Measurements from ENCODE around the gene MADD.

Gene MADD

DNA sequence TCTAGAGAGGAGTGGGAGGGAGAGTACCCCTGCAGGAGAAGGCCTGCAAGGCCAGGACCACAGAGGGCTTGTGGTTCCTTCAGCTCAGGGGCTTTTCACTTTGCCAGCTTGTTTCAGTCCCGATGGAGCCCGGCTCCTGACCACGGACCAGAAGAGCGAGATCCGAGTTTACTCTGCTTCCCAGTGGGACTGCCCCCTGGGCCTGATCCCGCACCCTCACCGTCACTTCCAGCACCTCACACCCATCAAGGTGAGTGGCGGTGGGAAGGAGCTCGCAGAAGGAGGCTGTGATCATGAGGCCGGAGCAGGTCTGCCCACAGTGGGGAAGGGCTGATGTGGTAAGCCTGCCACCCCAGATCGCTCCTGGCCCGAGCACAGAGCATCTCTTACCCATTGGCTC lies 34.8 kb upstream of the MADD start:
- H2AFZ ChIP-seq (ENCODE audit: low read depth, low read length), result no peak overlapping the region
- no peak overlapping the region for H3K4me2 ChIP-seq (ENCODE audit: low read length)
- H3K9ac ChIP-seq (ENCODE audit: low read length), result no peak overlapping the region

DNA sequence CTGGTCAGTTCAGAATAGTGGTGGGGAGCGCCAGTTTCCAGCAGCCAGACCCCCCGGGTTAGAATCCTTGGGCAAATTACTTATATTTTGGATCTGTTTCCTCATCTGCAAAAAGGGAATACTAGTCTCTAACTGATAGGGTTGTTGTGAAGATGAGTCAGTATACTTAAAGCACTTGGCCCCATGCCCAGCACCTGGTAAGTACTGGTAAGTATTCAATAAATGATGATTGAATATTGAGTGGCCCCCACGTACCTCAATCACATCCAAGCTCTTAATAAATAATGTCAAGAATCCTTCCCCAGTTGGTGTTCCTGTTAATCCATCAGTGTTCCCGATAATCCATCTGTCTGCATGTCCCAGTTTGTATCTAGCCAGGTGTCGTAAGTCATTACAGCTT lies 33.5 kb upstream of the MADD start:
- Histone ChIP-seq H4K20me1 (ENCODE audit: insufficient read depth, low read length) (no peaks in the 10 kb centered on the region), H3K27ac (ENCODE audit: low read length) (no peak overlapping the region), H3K27me3 (ENCODE audit: low read depth, low read length) (no peaks in the 10 kb centered on the region), H3K36me3 (replicated peaks; ENCODE audit: low read depth, low read length) (peaks cover 32% of the 10 kb centered on the region), H3K79me2 (ENCODE audit: low read length) (no peaks in the 10 kb centered on the region), H3K4me1 (ENCODE audit: low read length) (no peaks in the 10 kb centered on the region), H3K4me3 (ENCODE audit: low read length) (no peak overlapping the region), H3K9me3 (ENCODE audit: insufficient read depth, low read length) (no peaks in the 10 kb centered on the region), H2AFZ (ENCODE audit: low read depth, low read length) (no peak overlapping the region), H3K4me2 (ENCODE audit: low read length) (no peak overlapping the region), H3K9ac (ENCODE audit: low read length) (no peak overlapping the region)
- TF ChIP-seq EZH2phosphoT487 (IDR thresholded peaks at IDR 0.05; ENCODE audit: low read depth), result no peak
- TF ChIP-seq, protein P1, sequence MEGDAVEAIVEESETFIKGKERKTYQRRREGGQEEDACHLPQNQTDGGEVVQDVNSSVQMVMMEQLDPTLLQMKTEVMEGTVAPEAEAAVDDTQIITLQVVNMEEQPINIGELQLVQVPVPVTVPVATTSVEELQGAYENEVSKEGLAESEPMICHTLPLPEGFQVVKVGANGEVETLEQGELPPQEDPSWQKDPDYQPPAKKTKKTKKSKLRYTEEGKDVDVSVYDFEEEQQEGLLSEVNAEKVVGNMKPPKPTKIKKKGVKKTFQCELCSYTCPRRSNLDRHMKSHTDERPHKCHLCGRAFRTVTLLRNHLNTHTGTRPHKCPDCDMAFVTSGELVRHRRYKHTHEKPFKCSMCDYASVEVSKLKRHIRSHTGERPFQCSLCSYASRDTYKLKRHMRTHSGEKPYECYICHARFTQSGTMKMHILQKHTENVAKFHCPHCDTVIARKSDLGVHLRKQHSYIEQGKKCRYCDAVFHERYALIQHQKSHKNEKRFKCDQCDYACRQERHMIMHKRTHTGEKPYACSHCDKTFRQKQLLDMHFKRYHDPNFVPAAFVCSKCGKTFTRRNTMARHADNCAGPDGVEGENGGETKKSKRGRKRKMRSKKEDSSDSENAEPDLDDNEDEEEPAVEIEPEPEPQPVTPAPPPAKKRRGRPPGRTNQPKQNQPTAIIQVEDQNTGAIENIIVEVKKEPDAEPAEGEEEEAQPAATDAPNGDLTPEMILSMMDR (IDR thresholded peaks at IDR 0.05; ENCODE audit: low read depth, low read length), result no peak

More for the DNA sequence above, 34.8 kb upstream of the MADD start:
- Histone ChIP-seq H4K20me1 (ENCODE audit: insufficient read depth, low read length) (no peaks in the 10 kb centered on the region), H3K4me1 (ENCODE audit: low read length) (no peaks in the 10 kb centered on the region), H3K36me3 (replicated peaks; ENCODE audit: low read depth, low read length) (peaks cover 34% of the 10 kb centered on the region), H3K4me3 (ENCODE audit: low read length) (no peak overlapping the region), H3K79me2 (ENCODE audit: low read length) (no peaks in the 10 kb centered on the region), H3K27me3 (ENCODE audit: low read depth, low read length) (no peaks in the 10 kb centered on the region), H3K9me3 (ENCODE audit: insufficient read depth, low read length) (no peaks in the 10 kb centered on the region), H3K27ac (ENCODE audit: low read length) (no peak overlapping the region)
- TF ChIP-seq, protein P1 (IDR thresholded peaks at IDR 0.05; ENCODE audit: low read depth, low read length), result no peak
- TF ChIP-seq EZH2phosphoT487 (IDR thresholded peaks at IDR 0.05; ENCODE audit: low read depth), result no peak

DNA sequence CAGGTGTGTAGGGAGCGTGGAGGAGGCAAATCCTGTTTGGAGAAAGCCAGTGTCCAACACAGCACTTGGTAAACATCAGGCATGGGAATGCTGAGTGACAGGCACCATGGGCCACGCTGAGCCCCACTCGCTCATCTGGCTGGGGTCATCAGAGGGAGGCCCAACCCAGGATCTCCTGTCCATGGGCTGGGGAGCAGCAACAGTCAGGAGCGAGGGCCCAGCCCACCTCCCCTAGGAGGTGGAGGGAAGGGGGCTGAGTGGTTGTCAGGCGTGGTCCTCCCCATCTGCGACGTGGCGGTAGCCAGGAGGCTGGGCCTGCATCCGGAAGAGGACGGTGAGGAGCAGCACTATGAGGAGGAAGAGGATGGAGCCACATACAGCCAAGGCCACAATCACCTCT lies 30.1 kb upstream of the MADD start:
- Histone ChIP-seq H3K9ac (ENCODE audit: low read length) (no peak overlapping the region), H3K4me2 (ENCODE audit: low read length) (no peak overlapping the region), H3K4me1 (ENCODE audit: low read length) (no peaks in the 10 kb centered on the region), H3K27me3 (ENCODE audit: low read depth, low read length) (no peaks in the 10 kb centered on the region), H3K9me3 (ENCODE audit: insufficient read depth, low read length) (no peaks in the 10 kb centered on the region), H3K27ac (ENCODE audit: low read length) (no peak overlapping the region), H3K36me3 (replicated peaks; ENCODE audit: low read depth, low read length) (peaks cover 45% of the 10 kb centered on the region), H3K79me2 (ENCODE audit: low read length) (no peaks in the 10 kb centered on the region), H3K4me3 (ENCODE audit: low read length) (no peak overlapping the region), H2AFZ (ENCODE audit: low read depth, low read length) (no peak overlapping the region), H4K20me1 (ENCODE audit: insufficient read depth, low read length) (no peaks in the 10 kb centered on the region)
- TF ChIP-seq, protein P1 (IDR thresholded peaks at IDR 0.05; ENCODE audit: low read depth, low read length), result no peak
- TF ChIP-seq EZH2phosphoT487 (IDR thresholded peaks at IDR 0.05; ENCODE audit: low read depth), result no peak

DNA sequence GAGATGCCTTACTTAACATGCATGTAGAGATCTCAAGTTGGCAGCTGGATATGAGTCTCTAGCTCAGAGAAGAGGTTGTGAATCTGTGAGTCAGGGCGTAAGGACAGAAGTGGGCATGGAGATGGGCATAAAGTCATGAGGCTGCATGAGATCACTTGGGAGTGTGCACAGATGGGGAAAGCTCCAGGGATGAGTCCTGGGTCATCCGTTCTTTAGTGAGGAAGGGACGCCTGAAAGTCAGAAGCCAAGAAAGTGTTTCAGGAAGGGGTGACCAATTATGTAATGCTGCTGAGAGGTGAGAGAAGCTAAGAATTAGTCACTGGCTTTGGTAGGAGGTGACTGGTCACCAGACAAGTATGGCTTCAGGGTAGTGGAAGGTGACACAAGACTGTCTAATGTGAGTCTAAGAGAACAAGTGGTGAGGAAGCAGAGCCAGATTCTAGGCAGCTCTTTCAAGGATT lies 28.1 kb upstream of the MADD start:
- Histone ChIP-seq H3K36me3 (replicated peaks; ENCODE audit: low read depth, low read length) (peaks cover 40% of the 10 kb centered on the region), H3K9me3 (ENCODE audit: insufficient read depth, low read length) (no peaks in the 10 kb centered on the region), H3K4me3 (ENCODE audit: low read length) (no peak overlapping the region), H2AFZ (ENCODE audit: low read depth, low read length) (no peak overlapping the region), H4K20me1 (ENCODE audit: insufficient read depth, low read length) (no peaks in the 10 kb centered on the region), H3K9ac (ENCODE audit: low read length) (no peak overlapping the region), H3K79me2 (ENCODE audit: low read length) (no peaks in the 10 kb centered on the region), H3K27ac (ENCODE audit: low read length) (no peak overlapping the region), H3K4me1 (ENCODE audit: low read length) (no peaks in the 10 kb centered on the region), H3K4me2 (ENCODE audit: low read length) (no peak overlapping the region), H3K27me3 (ENCODE audit: low read depth, low read length) (no peaks in the 10 kb centered on the region)
- no peak for TF ChIP-seq EZH2phosphoT487 (IDR thresholded peaks at IDR 0.05; ENCODE audit: low read depth)
- TF ChIP-seq, protein P1 (IDR thresholded peaks at IDR 0.05; ENCODE audit: low read depth, low read length), result no peak

All from OCI-LY3 (cell line).